Breast epithelium (tissue), 4 donors: Measurements from ENCODE around the gene FADD. TPM values are rescaled to one million over a fixed set of nuclear protein-coding genes. Genes with fewer than 3 reads are reported as not detected.
A peak's percentile ranks its signal among the peaks of the same experiment; 100 is the strongest.

ENCODE experiments used
- DNase-seq, 2 donors: peaks; one replicate each; pipeline ENCODE4 v3.0.0-alpha.2; 2019; ENCODE audit warnings: low spot score in 2 of 2
- H3K27ac ChIP-seq, 2 donors: fragments of 200-600 bp; sonication (generic) in 1 of 2; one replicate each; pipeline ENCODE4 v1.5.1; 2016 to 2019; ENCODE audit warnings: mild to moderate bottlenecking in 1 of 2
- H3K27me3 ChIP-seq, 2 donors: fragments of 200-600 bp; sonication (generic) in 1 of 2; one replicate each; pipeline versions ENCODE4 v1.5.1 to v1.6.0; 2017 to 2019; ENCODE audit warnings: control low read depth in 1 of 2, mild to moderate bottlenecking in 1 of 2
- H3K36me3 ChIP-seq: fragments of 200-600 bp; one replicate; pipeline ENCODE4 v1.5.1; 2019
- H3K4me1 ChIP-seq, 2 donors: fragments of 200-600 bp; sonication (generic); one replicate each; pipeline ENCODE4 v1.5.1; 2016 to 2019; ENCODE audit warnings: control low read depth in 1 of 2
- H3K4me3 ChIP-seq, 3 donors: fragments of 200-600 bp; sonication (generic); 1 replicate in 2 of 3; 2 replicates in 1 of 3; pipeline ENCODE4 v1.5.1; 2016 to 2019; ENCODE audit warnings: mild to moderate bottlenecking in 3 of 3, moderate library complexity in 2 of 3
- H3K9me3 ChIP-seq, 2 donors: fragments of 200-600 bp; sonication (generic) in 1 of 2; one replicate each; pipeline ENCODE4 v1.5.1; 2016 to 2019; ENCODE audit warnings: control low read depth in 1 of 2
- CTCF ChIP-seq, 3 donors: fragments of 450-650 bp; IDR thresholded peaks; one replicate each; pipeline ENCODE4 v1.5.1; 2016 to 2017; ENCODE audit warnings: antibody characterized with exemption in 3 of 3, mild to moderate bottlenecking in 3 of 3, moderate library complexity in 3 of 3
- POLR2A ChIP-seq: fragments of 450-650 bp; IDR thresholded peaks from one replicate; pipeline ENCODE4 v1.6.1; 2016; ENCODE audit warnings: antibody characterized with exemption, mild to moderate bottlenecking, moderate library complexity
- POLR2AphosphoS5 ChIP-seq, 3 donors: sonication (generic); formaldehyde crosslinking; IDR thresholded peaks; one replicate each; pipeline ENCODE4 v1.6.1; 2017; ENCODE audit warnings: antibody characterized with exemption in 3 of 3
- intact Hi-C: fragments of 100-400 bp; cut with DNase I; formaldehyde crosslinking; loops from one replicate; pipeline ENCODE4 v1.15.1; 2023; ENCODE audit warnings: low total_unique reads
- total RNA-seq, 3 donors: library from RNA; depleted of rRNA; stranded (reverse); fragments of >200 nt; gene quantifications; one replicate each; pipeline ENCODE4 v1.1.0, GENCODE V29; 2016

Gene FADD
- total RNA-seq, 3 donors from 2014 or later: 17.6 to 33.1 (median 30.2) TPM

- Histone ChIP-seq H3K27ac (peak overlapping the region; percentile 38 to 51), H3K27me3 (no peaks in the 10 kb centered on the region), H3K9me3 (no peaks in the 10 kb centered on the region), H3K4me1 (peaks cover 3 to 10% of the 10 kb centered on the region in 2 donors), H3K36me3 (no peaks in the 10 kb centered on the region), H3K4me3 (no peak overlapping the region)
- no peak for DNase-seq
- intact Hi-C loops: no loop called here
- TF ChIP-seq POLR2AphosphoS5 (IDR thresholded peaks at IDR 0.05) (no peak), CTCF (IDR thresholded peaks at IDR 0.05) (no peak), POLR2A (no peak)
These were observed 30.1 kb upstream of the FADD start for GRCh38 chr11:70173018-70173417.

GRCh38 chr11:70174547-70175235 is 28.4 kb upstream of the FADD start:
- TF ChIP-seq CTCF (IDR thresholded peaks at IDR 0.05): no peak
- no peak for TF ChIP-seq POLR2A
- TF ChIP-seq POLR2AphosphoS5 (IDR thresholded peaks at IDR 0.05): no peak
- Histone ChIP-seq H3K27ac (peak overlapping the region; percentile 88 to 92), H3K27me3 (no peaks in the 10 kb centered on the region), H3K4me1 (peaks cover 3 to 7% of the 10 kb centered on the region in 2 donors), H3K4me3 (no peak overlapping the region), H3K36me3 (no peaks in the 10 kb centered on the region), H3K9me3 (no peaks in the 10 kb centered on the region)
- intact Hi-C loops: no loop called here
- no peak for DNase-seq

GRCh38 chr11:70175236-70175698 is 27.8 kb upstream of the FADD start:
- intact Hi-C loops: no loop called here
- Histone ChIP-seq H3K4me1 (peaks cover 3% of the 10 kb centered on the region in 2 donors), H3K36me3 (no peaks in the 10 kb centered on the region), H3K4me3 (no peak overlapping the region), H3K27ac (peak overlapping the region; percentile 88 to 92), H3K27me3 (no peaks in the 10 kb centered on the region), H3K9me3 (no peaks in the 10 kb centered on the region)
- peak in 1 of 2 donors; percentile 67 for DNase-seq
- no peak for TF ChIP-seq CTCF (IDR thresholded peaks at IDR 0.05)

GRCh38 chr11:70176940-70177689 is 26.0 kb upstream of the FADD start:
- intact Hi-C loops: no loop called here
- no peak overlapping the region for H3K4me3 ChIP-seq
- no peaks in the 10 kb centered on the region for H3K36me3 ChIP-seq
- no peaks in the 10 kb centered on the region for H3K27me3 ChIP-seq
- H3K27ac ChIP-seq: peak overlapping the region; percentile 48 to 88
- DNase-seq: no peak
- peaks cover 0 to 3% of the 10 kb centered on the region in 2 donors for H3K4me1 ChIP-seq
- H3K9me3 ChIP-seq: no peaks in the 10 kb centered on the region
- no peak for TF ChIP-seq POLR2A
- no peak for TF ChIP-seq POLR2AphosphoS5 (IDR thresholded peaks at IDR 0.05)
- peak in 2 of 3 donors; percentile 18 to 46 for TF ChIP-seq CTCF (IDR thresholded peaks at IDR 0.05)

GRCh38 chr11:70180906-70181305 is 22.2 kb upstream of the FADD start:
- Histone ChIP-seq H3K4me1 (peaks cover 0 to 10% of the 10 kb centered on the region in 2 donors), H3K9me3 (no peaks in the 10 kb centered on the region), H3K4me3 (no peak overlapping the region), H3K36me3 (no peaks in the 10 kb centered on the region), H3K27ac (peak overlapping the region; percentile 35 to 58), H3K27me3 (no peaks in the 10 kb centered on the region)
- DNase-seq: no peak
- TF ChIP-seq CTCF (IDR thresholded peaks at IDR 0.05) (no peak), POLR2AphosphoS5 (IDR thresholded peaks at IDR 0.05) (no peak), POLR2A (no peak)
- intact Hi-C loops: loop anchor here (10.0 kb wide), 1 partner anchor 266 kb away; no protein-coding TSS in a partner anchor
